ENCODE data around the gene FSIP2. TPM values are rescaled to one million over a fixed set of nuclear protein-coding genes. Genes with fewer than 3 reads are reported as not detected.

The FSIP2 gene
- total and polyA plus RNA-seq, 2 of the 8 experiments (the other 6 are each of a cell fraction or from before 2014, with no cell fraction given), result 0.47 to 1.4 TPM

- H4K5ac ChIP-seq (ENCODE audit: insufficient read length, low read depth, low read length), result no peak overlapping the region
- H3K27me3 ChIP-seq (replicated peaks in 1 of 4; ENCODE audit: control insufficient read depth in 3 of 4, extremely low read depth in 1 of 4, insufficient read depth in 3 of 4, low read length in 3 of 4), result no peaks in the 10 kb centered on the region
- H4K20me1 ChIP-seq (replicated peaks in 1 of 2; ENCODE audit: control insufficient read depth in 1 of 2, insufficient read depth in 2 of 2, low read length in 2 of 2), result no peaks in the 10 kb centered on the region
- no peak for DNase-seq (ENCODE audit: low read depth in 1 of 2, low spot score in 2 of 2)
- no peak overlapping the region for H2BK15ac ChIP-seq (ENCODE audit: low read length)
- no peak overlapping the region for H2BK5ac ChIP-seq (ENCODE audit: low read depth, low read length)
- H3K4me2 ChIP-seq (ENCODE audit: insufficient read depth in 1 of 2, low read depth in 2 of 2, low read length in 2 of 2), result no peak overlapping the region
- H3K4me3 ChIP-seq (ENCODE audit: extremely low read depth in 1 of 4, insufficient read depth in 2 of 4, low read depth in 3 of 4, low read length in 4 of 4), result no peak overlapping the region
- H3K56ac ChIP-seq (replicated peaks; ENCODE audit: insufficient read length, low read depth, low read length), result no peak overlapping the region
- H2BK12ac ChIP-seq (ENCODE audit: low read depth, low read length), result no peak overlapping the region
- H3K79me2 ChIP-seq (ENCODE audit: control insufficient read depth in 1 of 2, insufficient read depth in 2 of 2, low read length in 2 of 2), result no peaks in the 10 kb centered on the region
- H2AK5ac ChIP-seq (ENCODE audit: low read depth, low read length), result no peak overlapping the region
- H2BK20ac ChIP-seq (ENCODE audit: low read length), result no peak overlapping the region
- no peaks in the 10 kb centered on the region for H3K36me3 ChIP-seq (ENCODE audit: control insufficient read depth in 2 of 4, insufficient read depth in 4 of 4, low read length in 3 of 4)
- no peak overlapping the region for H3K27ac ChIP-seq (ENCODE audit: low read depth, low read length)
- H3K4me1 ChIP-seq (replicated peaks in 1 of 4; ENCODE audit: control insufficient read depth in 3 of 4, insufficient read depth in 4 of 4, low read length in 3 of 4), result no peaks in the 10 kb centered on the region
- FAIRE-seq, result no peak
- no peak overlapping the region for H3K18ac ChIP-seq (ENCODE audit: extremely low read depth, low read length)
- H3K9me3 ChIP-seq (ENCODE audit: insufficient read depth in 2 of 2, low read depth in 1 of 2, low read length in 1 of 2), result peaks cover 0 to 3% of the 10 kb centered on the region in 2 experiments; a peak in 1 of 4 replicates
- 83% methylated on average over 1 of the region's 1 CpG; no CpG with 5 or more reads in 1 of the 2 experiments for WGBS, 2 experiments (ENCODE audit: extremely low coverage in 1 of 2, insufficient coverage in 1 of 2, insufficient read length in 1 of 2, insufficient replicate concordance in 2 of 2, low coverage in 1 of 2, low lambda C conversion rate in 2 of 2, missing lambda C conversion rate in 1 of 2)
- no peak overlapping the region for H3K4ac ChIP-seq (replicated peaks; ENCODE audit: insufficient read length, low read depth, low read length)
- POLR2A ChIA-PET (ENCODE audit: partially characterized antibody), result no interaction called here
- H2BK120ac ChIP-seq (replicated peaks; ENCODE audit: low read depth, low read length), result no peak overlapping the region
- no peaks in the 10 kb centered on the region for H3K79me1 ChIP-seq (ENCODE audit: low read depth, low read length)
- no peak overlapping the region for H3K14ac ChIP-seq (ENCODE audit: insufficient read length)
- no peak overlapping the region for H4K91ac ChIP-seq (replicated peaks; ENCODE audit: insufficient read length, low read length)
- TF ChIP-seq YY1 (IDR thresholded peaks at IDR 0.05; ENCODE audit: low read depth, low read length), result no peak
- H3K23me2 ChIP-seq (ENCODE audit: low read depth, low read length), result peaks cover 1% of the 10 kb centered on the region; the same call in 1 of the 2 replicates
- H3K9ac ChIP-seq (replicated peaks in 1 of 4; ENCODE audit: extremely low read depth in 1 of 4, low read depth in 3 of 4, low read length in 3 of 4), result no peak overlapping the region
- H2AFZ ChIP-seq (ENCODE audit: low read length), result no peak overlapping the region
- H4K8ac ChIP-seq (ENCODE audit: extremely low read depth, insufficient read depth, low read length), result no peak overlapping the region
- CTCF ChIA-PET (ENCODE audit: partially characterized antibody), result interaction anchor here (1.1 kb wide), 1 partner anchor 534 kb away, joined by 3 read pairs; no protein-coding TSS in a partner anchor
- H3K23ac ChIP-seq (ENCODE audit: insufficient read length), result no peak overlapping the region
These were observed 95.3 kb downstream of the FSIP2 start for GRCh38 chr2:185833864-185834263.

All from H1 (cell line).